ENCODE results near the gene CHST13.

The CHST13 gene

DNA sequence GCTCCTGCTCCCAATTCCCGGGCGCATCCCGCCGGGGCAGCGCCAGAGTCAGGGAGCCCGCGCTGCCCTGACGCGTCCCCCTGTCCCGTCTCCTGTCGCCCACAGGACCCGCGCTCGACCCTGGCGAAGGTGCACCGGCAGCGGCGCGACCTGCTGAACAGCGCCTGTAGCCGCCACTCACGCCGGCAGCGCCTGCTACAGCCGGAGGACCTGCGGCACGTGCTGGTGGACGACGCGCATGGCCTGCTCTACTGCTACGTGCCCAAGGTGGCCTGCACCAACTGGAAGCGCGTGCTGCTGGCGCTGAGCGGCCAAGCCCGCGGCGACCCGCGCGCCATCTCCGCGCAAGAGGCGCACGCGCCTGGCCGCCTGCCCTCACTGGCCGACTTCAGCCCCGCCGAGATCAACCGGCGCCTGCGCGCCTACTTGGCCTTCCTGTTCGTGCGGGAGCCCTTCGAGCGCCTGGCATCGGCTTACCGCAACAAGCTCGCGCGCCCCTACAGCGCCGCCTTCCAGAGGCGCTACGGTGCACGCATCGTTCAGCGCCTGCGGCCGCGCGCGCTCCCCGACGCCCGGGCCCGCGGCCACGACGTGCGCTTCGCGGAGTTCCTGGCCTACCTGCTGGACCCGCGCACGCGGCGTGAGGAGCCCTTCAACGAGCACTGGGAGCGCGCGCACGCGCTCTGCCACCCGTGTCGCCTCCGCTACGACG is 17.8 kb downstream of the CHST13 start:
- DNase-seq (ENCODE audit: low spot score): no peak

DNA sequence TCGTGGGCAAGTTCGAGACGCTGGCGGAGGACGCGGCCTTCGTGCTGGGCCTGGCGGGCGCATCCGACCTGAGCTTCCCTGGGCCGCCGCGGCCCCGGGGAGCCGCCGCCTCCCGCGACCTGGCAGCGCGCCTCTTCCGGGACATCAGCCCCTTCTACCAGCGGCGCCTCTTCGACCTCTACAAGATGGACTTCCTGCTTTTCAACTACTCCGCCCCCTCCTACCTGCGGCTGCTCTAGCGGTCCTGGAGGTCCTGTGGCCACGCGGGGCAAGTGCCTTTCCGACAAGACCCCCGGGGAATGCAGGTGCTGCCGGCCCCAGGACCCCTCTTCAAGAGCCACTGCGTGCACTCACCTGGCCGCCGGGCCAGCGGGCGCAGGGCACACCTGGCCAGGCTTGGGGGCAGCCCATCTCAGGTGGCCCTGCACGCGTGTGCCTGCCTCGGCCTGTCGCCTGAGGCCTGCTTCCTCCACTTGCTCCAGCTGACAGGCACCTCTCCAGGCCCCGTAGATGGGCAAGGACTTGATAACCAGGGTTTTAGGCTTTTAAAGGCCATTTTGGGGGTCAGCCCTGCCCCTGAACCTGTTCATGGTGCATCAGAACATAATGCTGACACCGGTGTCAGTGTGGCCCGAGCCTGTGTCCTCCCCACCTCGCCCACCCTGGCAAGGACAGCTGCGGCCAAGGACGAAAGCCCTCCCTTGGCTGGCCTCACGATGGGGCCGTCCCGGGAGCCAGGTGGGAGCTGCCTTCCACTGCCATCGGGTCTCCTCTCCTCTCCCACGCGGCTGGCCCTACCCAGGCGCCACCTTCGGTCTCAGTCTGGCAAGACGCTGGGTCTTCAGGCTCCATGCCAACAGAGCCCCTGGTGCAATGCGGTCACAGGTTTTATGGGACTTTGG is 18.6 kb downstream of the CHST13 start:
- no peak for DNase-seq (ENCODE audit: low spot score)

DNA sequence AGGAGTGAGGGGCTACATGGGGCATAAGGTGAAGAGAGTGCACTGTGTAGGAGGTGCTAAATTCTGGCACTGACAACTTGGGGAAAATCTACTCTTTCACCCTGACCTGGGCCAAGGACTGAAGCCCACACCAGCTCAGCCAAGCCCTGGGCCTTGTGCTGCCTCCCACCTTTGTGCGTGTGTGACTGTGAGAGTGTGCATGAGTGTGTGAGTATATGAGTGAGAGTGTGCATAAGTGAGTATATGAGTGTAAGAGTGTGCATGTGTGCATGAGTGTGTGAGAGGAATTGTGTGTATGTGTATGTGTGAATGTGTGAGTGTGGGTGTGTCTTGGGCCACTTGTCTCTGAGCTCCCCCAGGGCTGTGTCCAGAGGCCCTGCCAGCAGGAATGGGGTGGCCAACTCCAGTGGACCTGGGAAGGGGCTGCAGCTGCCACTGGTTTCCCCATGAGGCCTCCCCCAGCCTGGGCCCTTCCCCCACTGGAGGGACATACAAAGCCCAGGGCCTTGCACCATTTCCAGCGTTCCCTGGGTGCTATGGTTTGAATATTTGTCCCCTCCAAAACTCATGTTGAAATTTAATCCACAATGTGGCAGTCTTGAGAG is 19.6 kb downstream of the CHST13 start:
- DNase-seq (ENCODE audit: low spot score): no peak

DNA sequence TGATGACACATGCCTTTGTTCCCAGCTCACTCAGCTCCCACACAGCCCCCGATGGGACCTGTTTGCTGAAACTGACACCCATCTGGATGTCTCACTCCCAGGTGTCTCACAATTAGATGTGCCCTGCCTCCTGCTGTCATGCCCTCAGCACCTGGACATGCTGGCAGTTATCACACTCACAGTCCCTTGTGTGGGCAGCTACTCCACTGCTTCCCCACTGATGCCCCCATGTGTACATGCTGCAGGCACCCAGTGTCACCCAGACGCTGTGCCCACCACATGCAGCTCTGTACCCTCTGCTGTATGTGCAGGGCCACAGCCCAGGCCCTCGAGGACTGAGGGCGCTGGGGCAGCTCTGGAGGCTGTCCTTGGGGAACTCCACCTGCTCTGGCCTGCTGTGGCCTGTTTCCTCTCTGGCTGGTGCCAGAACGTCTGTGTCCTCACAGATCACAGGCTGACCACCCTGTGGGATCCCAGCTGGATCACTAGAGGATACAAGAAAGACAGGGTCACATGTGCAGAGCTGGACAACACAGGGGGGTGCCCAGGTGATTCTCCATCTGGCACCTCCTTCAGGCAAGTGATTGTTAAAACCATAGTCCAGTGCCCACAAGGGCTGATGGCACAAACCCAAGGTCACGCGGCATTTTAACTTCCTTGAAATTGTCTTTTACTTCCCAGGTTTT is 20.8 kb downstream of the CHST13 start:
- no peak for DNase-seq (ENCODE audit: low spot score)

DNA sequence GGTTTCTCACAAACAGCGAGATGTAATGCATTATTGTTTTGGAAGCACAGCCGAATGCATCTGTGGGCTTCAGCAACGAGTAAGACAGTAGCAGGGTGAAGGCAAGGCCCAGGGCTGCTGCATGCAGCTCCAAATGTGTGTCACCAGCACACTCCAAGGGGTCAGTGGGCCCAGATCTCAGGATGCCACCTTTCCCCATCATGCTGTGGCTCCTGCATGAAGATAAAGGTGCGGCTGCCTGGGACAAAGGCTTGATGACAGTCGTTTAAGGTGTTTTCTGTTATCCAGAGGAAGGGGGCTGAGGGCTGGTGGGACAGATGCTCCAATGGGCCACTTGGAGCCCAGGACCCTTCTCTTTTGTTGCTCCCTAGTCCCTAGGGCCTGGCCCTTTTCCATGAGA is 21.6 kb downstream of the CHST13 start:
- no peak for DNase-seq (ENCODE audit: low spot score)

GRCh38 chr3:126546013-126546412 is 22.1 kb downstream of the CHST13 start:
- DNase-seq (ENCODE audit: low spot score): no peak

DNA sequence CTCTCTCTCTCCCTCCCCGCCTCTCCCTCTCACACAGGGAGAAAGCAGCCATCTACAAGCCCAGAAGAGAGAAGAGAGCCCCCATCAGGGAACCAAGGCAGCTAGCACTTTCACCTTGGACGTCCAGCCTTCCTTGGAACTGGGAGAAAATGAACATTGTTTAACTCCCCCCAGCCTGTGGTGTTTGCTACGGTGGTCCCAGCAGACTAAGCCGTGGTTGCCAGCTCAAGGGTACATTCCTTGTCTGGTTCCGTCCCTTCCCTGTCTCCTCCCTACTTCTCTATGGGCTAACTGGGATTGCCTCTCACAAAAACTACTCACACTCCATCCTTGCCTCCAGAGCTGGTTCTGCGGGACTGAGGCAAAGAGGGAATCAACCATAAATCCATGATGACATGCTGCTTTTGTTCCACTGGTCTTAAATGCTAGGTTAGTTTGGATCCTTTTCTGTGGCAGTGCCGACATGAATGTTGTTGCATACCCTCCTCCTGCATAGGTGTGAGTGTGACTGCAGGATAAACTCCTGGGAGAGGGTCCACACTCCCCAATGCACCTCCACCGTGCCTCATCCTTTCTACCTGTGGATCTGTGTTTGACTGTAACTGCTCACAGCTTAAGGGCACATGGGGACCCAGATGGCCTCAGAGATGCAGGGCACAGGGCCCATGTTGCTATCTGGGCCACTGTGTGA is 22.7 kb downstream of the CHST13 start:
- DNase-seq (ENCODE audit: low spot score): no peak

- DNase-seq (ENCODE audit: low spot score): no peak
Observed at GRCh38 chr3:126547721-126548120, 23.8 kb downstream of the CHST13 start.

DNA sequence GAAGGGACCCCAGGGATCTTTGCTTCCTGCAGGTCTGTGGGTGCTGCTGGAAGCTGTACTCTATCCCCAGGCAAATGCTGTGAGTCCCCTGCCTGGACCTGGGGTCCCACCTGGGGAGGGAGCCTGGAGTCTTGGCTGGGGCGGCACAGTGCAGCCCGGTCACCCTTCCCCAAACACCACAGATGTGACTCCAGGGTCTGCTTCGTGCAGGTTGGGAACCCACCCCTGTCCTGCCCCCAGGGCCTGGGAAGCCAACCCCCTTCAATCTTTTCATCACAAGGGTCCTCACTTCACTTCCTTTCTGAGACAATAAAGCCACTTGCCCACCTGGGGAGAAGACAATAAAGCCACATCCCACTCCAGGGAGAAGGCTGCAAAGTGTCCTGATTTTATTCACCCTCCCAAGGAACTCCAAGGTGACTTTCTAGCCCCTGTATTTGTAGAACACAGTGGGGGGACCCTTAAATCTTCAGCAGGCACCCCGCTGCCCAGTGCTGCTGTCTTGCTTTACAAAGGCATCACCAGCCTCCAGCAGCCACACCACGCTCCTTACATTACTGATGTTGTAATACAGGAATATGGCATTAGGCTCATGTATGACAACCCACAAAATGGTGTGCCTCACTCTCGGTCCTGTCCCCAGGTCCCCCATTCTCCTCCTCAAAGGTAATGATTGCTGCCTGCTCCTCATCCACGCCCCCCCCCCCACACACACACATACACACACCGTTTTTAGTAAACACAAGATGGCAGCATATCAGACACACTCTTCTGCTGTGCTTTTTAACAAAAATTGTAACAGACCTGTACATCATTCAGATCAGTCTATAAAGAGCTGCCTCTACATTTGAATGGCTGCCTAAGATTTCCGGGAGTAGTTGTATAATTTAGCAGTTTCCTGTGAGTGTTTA is 24.9 kb downstream of the CHST13 start:
- DNase-seq (ENCODE audit: low spot score): no peak

DNA sequence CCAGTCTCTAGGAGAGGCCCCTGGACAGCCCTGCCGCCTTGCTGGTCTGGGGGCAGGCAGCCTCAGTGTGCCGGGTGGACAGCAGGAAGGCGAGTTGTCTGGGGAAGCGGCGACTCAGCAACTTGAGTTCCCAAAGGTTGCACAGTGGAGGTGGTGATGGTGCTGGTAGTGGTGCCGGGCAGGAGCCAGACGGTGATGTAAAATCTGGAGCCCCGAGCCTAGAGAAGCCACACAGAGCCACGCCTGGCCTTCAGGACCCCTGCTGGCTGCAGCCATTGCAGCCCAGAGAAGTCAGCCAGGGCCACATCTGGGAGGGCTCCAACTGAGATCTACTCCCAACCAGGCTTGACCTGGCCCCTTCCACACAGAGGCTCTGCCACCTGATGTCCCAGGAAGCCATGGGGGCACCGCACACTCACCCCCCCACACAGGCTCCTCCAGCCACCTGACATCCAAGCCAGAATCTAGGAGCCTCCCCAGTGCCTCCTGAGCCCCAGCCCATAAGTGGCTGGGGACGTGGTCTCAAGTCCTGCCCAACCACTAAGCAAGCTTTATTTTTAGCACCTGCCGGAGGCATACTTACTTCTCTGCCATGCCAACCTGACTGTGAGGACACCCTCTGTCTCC is 26.0 kb downstream of the CHST13 start:
- no peak for DNase-seq (ENCODE audit: low spot score)

- no peak for DNase-seq (ENCODE audit: low spot score)
Observed at GRCh38 chr3:126550488-126551051, 26.6 kb downstream of the CHST13 start.

GRCh38 chr3:126551121-126551838 is 27.3 kb downstream of the CHST13 start:
- DNase-seq (ENCODE audit: low spot score): no peak

DNA sequence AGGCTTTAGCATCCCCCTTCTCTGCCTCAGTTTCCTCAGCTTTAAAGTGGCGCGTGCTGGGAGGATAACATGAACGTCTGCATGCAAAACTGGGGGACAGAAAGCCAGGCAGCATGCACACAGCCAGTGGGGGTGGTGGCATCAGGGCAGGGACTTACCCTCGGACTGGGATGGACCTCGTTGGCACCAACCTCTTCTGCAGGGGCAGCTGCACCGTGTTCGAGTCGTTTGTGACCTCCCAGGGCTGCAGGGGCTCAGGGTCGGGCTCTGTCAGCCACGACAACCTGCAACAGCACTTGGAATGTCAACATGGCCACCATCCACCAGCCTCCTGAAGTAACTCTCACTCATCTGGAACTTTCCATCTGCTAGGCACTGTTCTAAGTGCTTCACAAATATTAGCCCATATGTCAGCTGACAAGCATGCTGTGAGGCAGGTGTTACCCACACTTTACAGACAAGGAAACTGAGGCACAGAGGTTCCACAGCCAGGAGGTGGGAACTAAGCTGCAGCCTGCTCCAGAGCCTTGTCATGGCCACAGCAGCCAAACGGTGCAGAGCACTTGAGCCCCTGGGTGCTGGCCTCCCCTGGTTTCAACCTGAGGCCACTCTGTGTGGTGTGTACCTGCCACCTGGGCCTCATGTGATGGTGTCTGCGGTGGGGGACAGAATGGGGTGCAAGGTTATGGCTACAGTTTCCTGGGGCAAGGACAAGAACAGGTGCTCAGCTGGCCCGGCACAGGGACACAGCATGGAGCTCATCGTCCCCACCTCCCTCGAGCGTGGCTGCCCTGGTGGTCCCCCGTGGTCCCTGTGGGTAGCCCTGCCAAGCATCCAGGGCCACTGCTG is 28.1 kb downstream of the CHST13 start:
- no peak for DNase-seq (ENCODE audit: low spot score)

- no peak for DNase-seq (ENCODE audit: low spot score)
Observed at GRCh38 chr3:126552688-126553283, 28.8 kb downstream of the CHST13 start.

DNA sequence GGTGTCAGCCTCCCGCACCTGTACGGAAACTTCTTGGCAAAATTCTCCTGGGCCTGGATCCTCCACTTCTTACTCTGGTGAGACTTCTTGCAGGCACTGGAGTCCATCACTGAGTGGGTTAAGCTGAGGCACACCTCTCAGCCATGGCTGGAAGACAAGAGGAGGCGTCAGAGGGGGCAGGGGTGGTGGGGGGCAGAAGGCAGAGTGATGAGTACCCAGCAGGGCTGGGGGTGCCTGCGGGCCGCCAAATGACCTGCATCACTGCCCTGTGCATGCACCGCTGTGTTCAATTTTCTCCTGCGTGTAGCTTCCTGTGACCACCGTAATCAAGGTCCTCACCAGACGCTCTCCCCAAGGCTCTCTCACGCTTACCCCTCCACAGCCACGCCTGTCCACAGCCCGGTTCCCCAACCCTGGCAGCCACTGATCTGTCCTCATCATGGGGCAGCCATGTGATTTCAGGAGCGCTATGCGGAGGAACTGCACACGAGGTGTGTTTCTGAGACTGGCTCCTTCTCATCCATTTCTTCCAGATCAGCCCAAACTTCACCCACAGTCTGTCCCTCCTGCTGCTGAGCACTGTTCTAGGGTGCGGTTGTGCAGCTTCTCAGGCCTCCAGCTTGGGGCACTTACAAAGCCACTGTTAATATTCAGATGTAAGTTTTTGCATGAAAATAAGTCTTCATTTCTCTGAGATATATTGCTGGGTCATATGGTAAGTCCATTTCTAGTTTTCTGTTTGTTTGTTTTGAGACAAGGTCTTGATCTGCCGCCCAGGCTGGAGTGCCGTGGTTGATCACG is 29.5 kb downstream of the CHST13 start:
- DNase-seq (ENCODE audit: low spot score): no peak

DNA sequence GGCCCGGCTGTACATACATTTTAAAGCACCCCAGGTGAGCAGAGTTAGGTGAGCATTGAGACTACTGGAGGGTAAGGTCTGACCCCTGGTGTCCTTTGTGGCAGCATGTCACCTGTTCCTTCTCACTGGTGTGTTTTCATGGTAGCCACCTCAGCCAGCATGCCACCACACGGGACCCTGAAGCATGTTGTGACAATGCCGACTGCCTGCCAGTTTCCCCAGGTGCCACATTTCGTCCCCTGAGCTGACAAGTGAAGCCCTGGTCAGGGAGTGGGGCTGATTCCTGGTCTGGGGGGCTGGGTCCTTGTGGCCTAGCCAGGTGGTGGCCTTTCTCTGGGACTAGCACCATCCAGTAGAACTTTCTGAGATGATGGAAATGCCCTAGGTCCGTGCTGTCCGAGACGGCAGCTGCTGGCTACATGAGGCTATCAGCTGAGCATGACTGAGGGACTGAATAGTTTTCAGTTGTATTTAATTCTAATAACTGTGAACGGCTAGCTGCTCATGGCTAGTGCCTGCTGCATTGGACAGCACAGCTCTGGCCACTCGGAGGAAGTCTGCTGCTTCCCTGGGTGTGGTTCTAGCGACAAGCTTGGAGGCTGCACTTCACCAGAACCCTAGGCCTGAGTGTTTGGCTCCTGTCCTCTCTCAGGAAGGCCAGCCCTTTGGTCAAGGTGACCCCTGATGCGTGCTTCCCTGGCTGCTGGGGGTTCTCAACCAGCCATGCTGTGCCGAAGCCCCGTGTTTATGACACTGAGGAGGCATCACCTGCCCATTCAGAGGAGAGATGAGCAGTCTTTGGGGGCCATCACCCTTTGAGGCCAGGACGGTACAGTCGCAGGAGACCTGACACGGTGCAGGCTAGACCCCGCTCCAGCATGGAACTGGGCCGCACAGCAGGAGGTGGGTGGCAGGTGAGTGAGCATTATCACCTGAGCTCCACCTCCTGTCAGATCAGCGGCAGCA is 30.9 kb downstream of the CHST13 start:
- DNase-seq (ENCODE audit: low spot score): no peak

All from CD4-positive, alpha-beta T cell treated with Interleukin-15 for 4 hours (primary cell).